Transverse colon (tissue), 4 donors: Measurements from ENCODE around the gene EP400. TPM values are rescaled to one million over a fixed set of nuclear protein-coding genes. Genes with fewer than 3 reads are reported as not detected.

Experiments
- DNase-seq: peaks from one replicate; pipeline ENCODE4 v3.0.0-alpha.2; 2019
- H3K27ac ChIP-seq, 4 donors: fragments of 200-600 bp; sonication (generic); 2 replicates each; pipeline ENCODE4 v1.5.1; 2016 to 2018; ENCODE audit warnings: inconsistent platforms in 4 of 4
- H3K27me3 ChIP-seq: fragments of 200-600 bp; sonication (generic); 2 replicates; pipeline ENCODE4 v1.5.1; 2017; ENCODE audit warnings: inconsistent platforms
- H3K36me3 ChIP-seq, 4 donors: fragments of 200-600 bp; sonication (generic); 2 replicates each; pipeline ENCODE4 v1.5.1; 2017 to 2019; ENCODE audit warnings: inconsistent platforms in 4 of 4
- H3K4me1 ChIP-seq, 4 donors: fragments of 200-600 bp; sonication (generic); 2 replicates each; pipeline ENCODE4 v1.5.1; 2017 to 2020; ENCODE audit warnings: inconsistent platforms in 4 of 4
- H3K4me3 ChIP-seq, 4 donors: fragments of 200-600 bp; sonication (generic); 1 replicate in 1 of 4; 2 replicates in 3 of 4; pipeline versions ENCODE4 v1.5.1 to v1.6.1; 2017 to 2019; ENCODE audit warnings: inconsistent platforms in 4 of 4
- H3K9me3 ChIP-seq, 2 donors: fragments of 200-600 bp; sonication (generic); 2 replicates each; pipeline ENCODE4 v1.5.1; 2017 to 2019; ENCODE audit warnings: inconsistent platforms in 2 of 2
- EP300 ChIP-seq: sonication (generic); formaldehyde crosslinking; IDR thresholded peaks from one replicate; pipeline ENCODE4 v1.6.1; 2017; ENCODE audit warnings: antibody characterized with exemption, low read depth
- POLR2A ChIP-seq: fragments of 450-650 bp; IDR thresholded peaks from one replicate; pipeline ENCODE4 v1.6.1; 2016; ENCODE audit warnings: antibody characterized with exemption, mild to moderate bottlenecking, moderate library complexity
- POLR2AphosphoS5 ChIP-seq, 3 donors: sonication (generic); formaldehyde crosslinking; IDR thresholded peaks; one replicate each; pipeline ENCODE4 v1.6.1; 2016; ENCODE audit warnings: antibody characterized with exemption in 3 of 3
- WGBS, 2 donors: methylation state at CpG; one replicate each; pipeline ENCODE4 v1.1.5; 2018; ENCODE audit warnings: low coverage in 1 of 2; 5-methylcytosine and 5-hydroxymethylcytosine counted together
- in situ Hi-C, 4 donors: fragments of 200-750 bp; cut with MboI; loops; one replicate each; pipeline versions ENCODE4 v1.15.0 to v1.15.1; 2017; ENCODE audit warnings: low sequenced_read_pairs in 3 of 4, low pct_ligation_motif_present in 1 of 4, low pct_unique_long_range_greater_than_20kb in 1 of 4
- intact Hi-C: fragments of 100-400 bp; cut with DNase I; formaldehyde crosslinking; loops from one replicate; pipeline ENCODE4 v1.15.1; 2023; ENCODE audit warnings: low total_unique reads
- total RNA-seq, 4 donors: library from RNA; depleted of rRNA; stranded (reverse); fragments of >200 nt; gene quantifications; one replicate each; pipeline ENCODE4 v1.1.0, GENCODE V29; 2016
- TF ChIP-seq, protein P1 (sequence below), 5 experiments: fragments of 200-600 bp in 3 of 5; fragments of 450-650 bp in 2 of 5; sonication (generic) in 3 of 5; IDR thresholded peaks; 1 replicate in 2 of 5; 2 replicates in 3 of 5; pipeline ENCODE4 v1.5.1; 2016 to 2017; ENCODE audit warnings: antibody characterized with exemption in 5 of 5, inconsistent platforms in 3 of 5, mild to moderate bottlenecking in 2 of 5, moderate library complexity in 1 of 5

The EP400 gene
- total RNA-seq, 4 donors from 2014 or later, result 25.4 to 67.3 (median 37.5) TPM

DNA sequence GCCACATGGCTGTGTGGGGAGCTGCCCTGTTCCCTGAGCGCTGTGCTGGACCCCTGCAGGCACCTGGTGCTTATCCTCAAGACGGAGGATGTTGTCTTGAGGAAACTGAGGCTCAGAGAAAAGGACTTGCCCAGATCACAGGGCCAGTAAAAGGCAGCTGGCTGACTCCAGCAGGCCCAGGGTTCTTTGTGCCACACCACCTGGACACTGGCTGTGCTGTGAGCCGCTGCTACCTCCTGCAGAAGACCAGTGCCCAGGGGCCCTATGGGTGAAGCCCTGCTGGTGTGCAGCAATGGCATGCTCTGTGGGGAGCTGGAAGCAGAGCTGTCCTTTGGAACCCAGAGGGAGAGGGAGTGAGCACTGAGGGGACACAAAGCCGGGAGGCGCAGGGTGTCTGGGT, 118.5 kb downstream of the EP400 start:
- H3K9me3 ChIP-seq, result no peaks in the 10 kb centered on the region
- DNase-seq, result no peak
- intact Hi-C loops, result no loop called here
- H3K27me3 ChIP-seq, result no peaks in the 10 kb centered on the region
- H3K4me1 ChIP-seq, result no peaks in the 10 kb centered on the region
- no peak overlapping the region for H3K4me3 ChIP-seq
- TF ChIP-seq POLR2AphosphoS5 (IDR thresholded peaks at IDR 0.05) (no peak), EP300 (no peak), POLR2A (no peak)
- TF ChIP-seq, protein P1, sequence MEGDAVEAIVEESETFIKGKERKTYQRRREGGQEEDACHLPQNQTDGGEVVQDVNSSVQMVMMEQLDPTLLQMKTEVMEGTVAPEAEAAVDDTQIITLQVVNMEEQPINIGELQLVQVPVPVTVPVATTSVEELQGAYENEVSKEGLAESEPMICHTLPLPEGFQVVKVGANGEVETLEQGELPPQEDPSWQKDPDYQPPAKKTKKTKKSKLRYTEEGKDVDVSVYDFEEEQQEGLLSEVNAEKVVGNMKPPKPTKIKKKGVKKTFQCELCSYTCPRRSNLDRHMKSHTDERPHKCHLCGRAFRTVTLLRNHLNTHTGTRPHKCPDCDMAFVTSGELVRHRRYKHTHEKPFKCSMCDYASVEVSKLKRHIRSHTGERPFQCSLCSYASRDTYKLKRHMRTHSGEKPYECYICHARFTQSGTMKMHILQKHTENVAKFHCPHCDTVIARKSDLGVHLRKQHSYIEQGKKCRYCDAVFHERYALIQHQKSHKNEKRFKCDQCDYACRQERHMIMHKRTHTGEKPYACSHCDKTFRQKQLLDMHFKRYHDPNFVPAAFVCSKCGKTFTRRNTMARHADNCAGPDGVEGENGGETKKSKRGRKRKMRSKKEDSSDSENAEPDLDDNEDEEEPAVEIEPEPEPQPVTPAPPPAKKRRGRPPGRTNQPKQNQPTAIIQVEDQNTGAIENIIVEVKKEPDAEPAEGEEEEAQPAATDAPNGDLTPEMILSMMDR (IDR thresholded peaks at IDR 0.05), result no peak
- H3K27ac ChIP-seq, result no peak overlapping the region
- peaks cover 0 to 15% (median 2%) of the 10 kb centered on the region in 4 donors for H3K36me3 ChIP-seq
- in situ Hi-C loops, result no loop called here
- WGBS, 2 donors, result 100% methylated on average over 5 of the region's 5 CpGs; no CpG with 5 or more reads in 1 of the 2 donors

DNA sequence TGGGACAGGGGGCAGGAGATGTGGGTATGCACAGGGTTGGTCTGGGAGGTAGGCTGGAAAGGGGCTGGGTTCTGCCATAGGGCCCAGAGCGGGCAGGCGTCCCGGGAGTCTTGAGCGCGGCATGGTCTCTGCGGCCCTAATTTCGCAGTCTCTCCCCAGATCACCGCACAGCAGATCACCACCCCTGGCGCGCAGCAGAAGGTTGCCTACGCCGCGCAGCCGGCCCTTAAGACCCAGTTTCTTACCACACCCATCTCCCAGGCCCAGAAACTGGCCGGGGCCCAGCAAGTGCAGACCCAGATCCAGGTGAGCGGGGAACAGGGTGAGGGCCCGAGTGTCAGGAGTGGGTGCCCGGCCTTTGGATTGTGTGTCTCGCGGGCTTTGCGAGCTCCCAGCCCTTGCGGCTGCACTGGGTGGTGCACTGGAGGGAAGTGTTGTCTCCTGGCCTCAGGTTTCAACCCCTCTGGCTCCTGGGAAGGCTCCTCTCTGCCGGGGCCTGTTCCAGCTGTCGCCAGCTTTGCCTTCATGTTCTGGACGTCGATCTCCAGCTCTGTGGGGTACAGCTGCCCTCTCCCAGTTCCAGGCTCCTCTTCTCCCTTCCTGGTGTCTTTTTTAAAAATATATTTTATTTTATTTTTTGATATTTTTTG, 119.7 kb downstream of the EP400 start:
- no peaks in the 10 kb centered on the region for H3K27me3 ChIP-seq
- intact Hi-C loops, result no loop called here
- H3K27ac ChIP-seq, result no peak overlapping the region
- H3K36me3 ChIP-seq, result peaks cover 0 to 15% (median 5%) of the 10 kb centered on the region in 4 donors
- TF ChIP-seq EP300 (no peak), POLR2AphosphoS5 (IDR thresholded peaks at IDR 0.05) (no peak), POLR2A (no peak)
- TF ChIP-seq, protein P1 (IDR thresholded peaks at IDR 0.05), result no peak
- in situ Hi-C loops, result no loop called here
- H3K4me1 ChIP-seq, result no peaks in the 10 kb centered on the region
- H3K4me3 ChIP-seq, result no peak overlapping the region
- 80 to 95% methylated on average over 3 to 26 of the region's 26 CpGs for WGBS, 2 donors
- no peaks in the 10 kb centered on the region for H3K9me3 ChIP-seq
- DNase-seq, result no peak

DNA sequence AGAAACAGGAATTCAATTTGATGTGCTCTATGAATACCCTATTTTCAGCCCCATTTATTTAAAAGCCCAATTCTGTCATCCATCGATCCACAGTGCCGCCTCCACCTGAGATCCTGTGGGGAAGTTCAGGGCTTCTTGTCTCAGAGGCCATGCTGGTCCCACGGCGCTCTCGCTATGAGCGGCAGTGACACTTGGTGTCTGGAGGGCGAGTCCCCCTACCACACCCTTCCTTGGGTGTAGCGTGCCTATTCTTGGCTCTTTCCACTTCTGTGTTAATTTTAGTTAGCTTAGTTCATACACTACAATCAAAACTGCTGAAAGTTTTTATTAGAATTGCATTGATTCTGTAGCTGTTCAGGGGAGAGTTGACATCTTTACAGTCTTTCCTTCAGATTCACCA, 120.6 kb downstream of the EP400 start:
- Histone ChIP-seq H3K4me1 (no peaks in the 10 kb centered on the region), H3K9me3 (no peaks in the 10 kb centered on the region), H3K27ac (peak overlapping the region in 1 of 4 donors; percentile 15), H3K36me3 (peaks cover 0 to 17% (median 7%) of the 10 kb centered on the region in 4 donors), H3K4me3 (no peak overlapping the region), H3K27me3 (no peaks in the 10 kb centered on the region)
- no peak for TF ChIP-seq POLR2AphosphoS5 (IDR thresholded peaks at IDR 0.05)
- TF ChIP-seq, protein P1 (IDR thresholded peaks at IDR 0.05), result no peak
- TF ChIP-seq EP300, result no peak
- TF ChIP-seq POLR2A, result no peak
- 82% methylated on average over 8 of the region's 8 CpGs; no CpG with 5 or more reads in 1 of the 2 donors for WGBS, 2 donors
- in situ Hi-C loops, result no loop called here
- no peak for DNase-seq
- intact Hi-C loops, result no loop called here

DNA sequence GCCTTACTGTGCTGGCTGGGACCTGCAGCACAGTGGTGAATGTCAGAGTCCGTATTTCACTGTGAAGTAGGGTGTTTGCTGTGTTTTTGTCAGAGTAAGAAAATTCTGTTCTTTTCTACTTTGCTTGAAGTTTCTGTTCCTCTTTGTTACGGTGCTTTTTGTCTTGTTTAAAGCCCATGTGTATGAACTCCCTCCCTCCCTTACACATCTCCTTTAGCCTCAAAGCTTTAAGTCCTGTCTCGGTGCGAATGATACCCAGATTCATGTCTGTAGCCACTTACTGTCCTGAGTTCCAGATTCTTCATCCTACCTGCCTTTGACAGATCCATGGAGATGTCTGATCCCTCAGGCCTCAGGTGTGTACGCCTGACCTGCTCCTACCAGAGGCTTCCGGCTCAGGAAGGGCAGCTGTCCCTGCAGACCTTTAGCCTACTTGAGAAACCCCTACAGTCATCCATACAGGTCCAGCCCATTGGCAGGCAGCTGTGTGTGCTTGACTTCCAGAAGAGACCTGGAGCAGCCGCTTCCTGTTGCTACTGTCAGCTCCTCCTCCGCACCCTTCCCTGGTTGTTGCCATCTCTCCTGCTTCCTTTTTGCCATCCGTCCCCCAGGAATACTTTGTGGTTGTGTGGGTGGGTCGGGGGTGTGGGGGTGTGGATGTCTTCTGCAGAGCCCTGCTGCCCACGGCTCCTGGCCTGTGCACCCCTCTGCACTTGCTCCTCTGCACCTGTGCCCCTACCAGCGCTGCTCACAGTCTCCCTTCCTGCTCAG, 121.5 kb downstream of the EP400 start:
- intact Hi-C loops (no loop called here), in situ Hi-C loops (no loop called here)
- Histone ChIP-seq H3K27me3 (no peaks in the 10 kb centered on the region), H3K4me3 (no peak overlapping the region), H3K27ac (peak overlapping the region in 1 of 4 donors; percentile 48), H3K36me3 (peaks cover 0 to 22% (median 10%) of the 10 kb centered on the region in 4 donors), H3K4me1 (no peaks in the 10 kb centered on the region), H3K9me3 (no peaks in the 10 kb centered on the region)
- 56 to 76% methylated on average over 2 to 12 of the region's 12 CpGs for WGBS, 2 donors
- DNase-seq, result no peak
- TF ChIP-seq POLR2A (no peak), POLR2AphosphoS5 (IDR thresholded peaks at IDR 0.05) (no peak)
